ENCODE data around the gene PHAF1. TPM values are rescaled to one million over a fixed set of nuclear protein-coding genes. Genes with fewer than 3 reads are reported as not detected.
A peak's percentile ranks its signal among the peaks of the same experiment; 100 is the strongest.

The PHAF1 gene
- total and polyA plus RNA-seq, 9 of the 15 experiments (the other 6 are each of a cell fraction or from before 2014, with no cell fraction given): 5.1 to 25.4 (median 13.8) TPM

- peak; percentile 88; the same call in 1 of the 2 replicates for TF ChIP-seq E2F1 (CRISPR knock-in tag; IDR thresholded peaks at IDR 0.05)
- peak; percentile 67; the same call in 1 of the 2 replicates for TF ChIP-seq ZNF740 (CRISPR knock-in tag; IDR thresholded peaks at IDR 0.05)
- no peak for TF ChIP-seq ZNF740 (tag; IDR thresholded peaks at IDR 0.05)
- TF ChIP-seq ZNF561 (CRISPR knock-in tag; conservative IDR thresholded peaks at IDR 0.05): no peak
- no peak for TF ChIP-seq MCM3 (IDR thresholded peaks at IDR 0.05)
- TF ChIP-seq CUX1 (CRISPR knock-in tag; IDR thresholded peaks at IDR 0.05): no peak
- 0 out of 2 replicates have a peak, but pooled peaks have one; percentile 19 for TF ChIP-seq ZNF644 (tag; IDR thresholded peaks at IDR 0.05; ENCODE audit: low read depth)
- peak in 1 of 2 experiments; percentile 19; a peak in 1 of 4 replicates for TF ChIP-seq NONO (IDR thresholded peaks at IDR 0.05; ENCODE audit: low read depth in 2 of 2, low read length in 1 of 2)
- no peak for TF ChIP-seq MAFF (IDR thresholded peaks at IDR 0.05; ENCODE audit: low read length)
- TF ChIP-seq YY1 (IDR thresholded peaks at IDR 0.05; ENCODE audit: borderline replicate concordance in 1 of 3, control insufficient read depth in 1 of 3, extremely low read depth in 1 of 3, insufficient read depth in 3 of 3, insufficient read length in 1 of 3, insufficient replicate concordance in 2 of 3, low read depth in 1 of 3, low read length in 2 of 3): peak in 2 of 3 experiments; percentile 63
- TF ChIP-seq MYC (IDR thresholded peaks at IDR 0.05; ENCODE audit: low read depth, low read length): peak; percentile 80
- TF ChIP-seq MYC (CRISPR knock-in tag; IDR thresholded peaks at IDR 0.05; ENCODE audit: borderline replicate concordance, low read depth): no peak
- TF ChIP-seq EP300 (IDR thresholded peaks at IDR 0.05; ENCODE audit: low read length): 0 out of 2 replicates have a peak, but pooled peaks have one; percentile 29
- TF ChIP-seq BCOR (IDR thresholded peaks at IDR 0.05): peak; percentile 21; the same call in 1 of the 2 replicates
- peak; percentile 85; the same call in 1 of the 2 replicates for TF ChIP-seq ZNF232 (CRISPR knock-in tag; IDR thresholded peaks at IDR 0.05)
Observed at GRCh38 chr16:67184995-67185650, 75.4 kb downstream of the PHAF1 start (continued).

All from K562 (cell line).